ENCODE results near the gene ARHGEF1. TPM values are rescaled to one million over a fixed set of nuclear protein-coding genes. Genes with fewer than 3 reads are reported as not detected.

Gene ARHGEF1
- total RNA-seq, 2 donors from 2014 or later: 89.9 to 116 TPM

DNA sequence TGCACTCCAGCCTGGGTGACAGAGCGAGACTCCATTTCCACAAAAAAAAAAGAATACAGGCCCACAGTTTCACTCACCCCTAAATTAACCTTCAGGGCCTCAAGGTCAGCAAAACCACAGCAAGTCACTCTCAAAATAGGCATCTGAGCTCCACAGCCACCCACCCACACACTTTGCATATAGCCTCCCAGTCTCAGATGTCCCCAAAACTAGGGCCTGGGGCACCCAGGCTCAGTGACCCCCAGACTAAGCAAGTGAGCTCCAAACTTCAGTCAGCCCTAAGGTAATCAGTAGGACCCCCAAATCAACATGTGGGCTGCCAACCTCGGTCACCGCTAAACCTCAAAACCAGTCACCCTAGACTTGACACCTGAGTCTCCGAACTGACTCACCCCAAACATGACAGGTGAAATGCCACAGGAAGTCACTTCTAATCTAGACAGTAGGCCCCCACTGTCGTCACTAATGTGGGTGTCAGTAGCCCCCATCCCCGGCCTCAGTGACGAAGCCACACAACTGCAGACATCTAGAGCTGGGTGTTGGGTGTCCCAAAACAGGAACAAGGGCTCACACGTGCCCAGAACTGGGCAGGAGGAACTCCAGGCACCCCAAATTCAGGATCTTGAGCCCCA, 62.3 kb downstream of the ARHGEF1 start:
- H3K9me3 Mint-ChIP-seq: peaks cover 4% of the 10 kb centered on the region
- no peak overlapping the region for H3K4me3 ChIP-seq (ENCODE audit: low read length)
- no peak overlapping the region for H3K4me3 Mint-ChIP-seq
- H3K27ac ChIP-seq (ENCODE audit: low read depth, low read length): no peak overlapping the region
- no peak for DNase-seq
- no peaks in the 10 kb centered on the region for H3K36me3 Mint-ChIP-seq (ENCODE audit: low read depth)
- peaks cover 55% of the 10 kb centered on the region for H3K27me3 Mint-ChIP-seq (ENCODE audit: insufficient read depth)
- TF ChIP-seq, protein P1, sequence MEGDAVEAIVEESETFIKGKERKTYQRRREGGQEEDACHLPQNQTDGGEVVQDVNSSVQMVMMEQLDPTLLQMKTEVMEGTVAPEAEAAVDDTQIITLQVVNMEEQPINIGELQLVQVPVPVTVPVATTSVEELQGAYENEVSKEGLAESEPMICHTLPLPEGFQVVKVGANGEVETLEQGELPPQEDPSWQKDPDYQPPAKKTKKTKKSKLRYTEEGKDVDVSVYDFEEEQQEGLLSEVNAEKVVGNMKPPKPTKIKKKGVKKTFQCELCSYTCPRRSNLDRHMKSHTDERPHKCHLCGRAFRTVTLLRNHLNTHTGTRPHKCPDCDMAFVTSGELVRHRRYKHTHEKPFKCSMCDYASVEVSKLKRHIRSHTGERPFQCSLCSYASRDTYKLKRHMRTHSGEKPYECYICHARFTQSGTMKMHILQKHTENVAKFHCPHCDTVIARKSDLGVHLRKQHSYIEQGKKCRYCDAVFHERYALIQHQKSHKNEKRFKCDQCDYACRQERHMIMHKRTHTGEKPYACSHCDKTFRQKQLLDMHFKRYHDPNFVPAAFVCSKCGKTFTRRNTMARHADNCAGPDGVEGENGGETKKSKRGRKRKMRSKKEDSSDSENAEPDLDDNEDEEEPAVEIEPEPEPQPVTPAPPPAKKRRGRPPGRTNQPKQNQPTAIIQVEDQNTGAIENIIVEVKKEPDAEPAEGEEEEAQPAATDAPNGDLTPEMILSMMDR (conservative IDR thresholded peaks at IDR 0.05): no peak
- no peaks in the 10 kb centered on the region for H3K36me3 ChIP-seq (ENCODE audit: control insufficient read depth, insufficient read depth, low read length)
- no peaks in the 10 kb centered on the region for H3K4me1 Mint-ChIP-seq
- H3K9ac ChIP-seq (ENCODE audit: extremely low read depth, low read length, poor library complexity, severe bottlenecking): no peak overlapping the region
- H3K27ac Mint-ChIP-seq: no peak overlapping the region
- no peaks in the 10 kb centered on the region for H3K4me1 ChIP-seq (ENCODE audit: control insufficient read depth, insufficient read depth, low read length)
- H3K9me3 ChIP-seq (ENCODE audit: control insufficient read depth, low read length): no peaks in the 10 kb centered on the region
- 77 to 94% methylated on average over 5 to 8 of the region's 8 CpGs for WGBS, 2 experiments (ENCODE audit: insufficient coverage in 1 of 2, insufficient read length in 1 of 2)
- peaks cover 21% of the 10 kb centered on the region for H3K27me3 ChIP-seq (ENCODE audit: control insufficient read depth, insufficient read depth, low read length, poor library complexity, severe bottlenecking)

DNA sequence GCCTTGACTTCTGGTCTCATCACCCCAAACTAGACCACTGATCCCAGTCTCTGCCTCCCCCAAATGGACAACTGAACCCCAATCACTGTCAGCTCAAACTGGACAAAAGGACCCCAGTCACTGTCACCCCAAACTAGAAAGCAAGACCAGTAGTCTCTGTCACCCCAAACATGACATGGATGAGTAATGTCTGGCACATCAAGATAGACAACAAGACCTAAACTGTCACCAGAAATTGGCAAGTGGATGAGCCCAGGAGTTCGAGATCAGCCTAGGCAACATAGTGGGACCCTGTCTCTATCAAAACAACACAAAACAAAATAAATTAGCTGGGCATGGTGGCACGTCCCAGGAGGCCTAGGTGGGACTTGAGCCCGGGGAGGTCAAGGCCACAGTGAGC, 64.1 kb downstream of the ARHGEF1 start:
- WGBS, 2 experiments (ENCODE audit: insufficient coverage in 1 of 2, insufficient read length in 1 of 2): 90 to 93% methylated on average over 3 of the region's 3 CpGs

DNA sequence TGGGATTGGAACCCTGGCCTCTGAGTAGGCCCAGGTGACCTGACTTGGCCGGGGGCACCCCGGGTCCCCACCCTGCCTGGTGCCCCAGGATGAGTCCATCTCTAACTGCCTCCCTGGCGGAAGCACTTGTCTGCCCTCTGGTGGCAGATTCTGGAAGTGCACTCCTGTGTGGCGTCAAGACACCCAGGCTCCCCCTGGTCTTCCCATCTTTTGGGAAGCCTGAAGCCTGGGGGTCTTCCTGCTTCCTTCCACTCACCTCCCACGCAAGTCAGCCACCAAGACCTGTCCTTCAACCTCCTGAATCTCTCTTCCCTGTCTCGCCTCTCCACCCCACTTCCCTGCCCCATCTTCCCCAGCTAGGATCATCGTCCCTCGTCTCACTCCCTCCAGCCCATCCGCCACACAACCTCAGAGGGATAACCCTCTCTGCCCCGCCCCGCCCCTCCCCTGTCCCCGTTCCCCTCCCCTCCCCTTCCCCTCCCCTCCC, 68.7 kb downstream of the ARHGEF1 start:
- no peak overlapping the region for H3K27ac ChIP-seq (ENCODE audit: low read depth, low read length)
- no peak overlapping the region for H3K27ac Mint-ChIP-seq
- H3K4me3 Mint-ChIP-seq: no peak overlapping the region
- H3K4me1 ChIP-seq (ENCODE audit: control insufficient read depth, insufficient read depth, low read length): no peaks in the 10 kb centered on the region
- DNase-seq: peak; percentile 97
- no peaks in the 10 kb centered on the region for H3K36me3 ChIP-seq (ENCODE audit: control insufficient read depth, insufficient read depth, low read length)
- H3K4me3 ChIP-seq (ENCODE audit: low read length): no peak overlapping the region
- peaks cover 15% of the 10 kb centered on the region for H3K27me3 Mint-ChIP-seq (ENCODE audit: insufficient read depth)
- peaks cover 11% of the 10 kb centered on the region for H3K36me3 Mint-ChIP-seq (ENCODE audit: low read depth)
- 0 to 5% methylated on average over 4 to 6 of the region's 12 CpGs for WGBS, 2 experiments (ENCODE audit: insufficient coverage in 1 of 2, insufficient read length in 1 of 2)
- H3K27me3 ChIP-seq (ENCODE audit: control insufficient read depth, insufficient read depth, low read length, poor library complexity, severe bottlenecking): no peaks in the 10 kb centered on the region
- TF ChIP-seq, protein P1 (conservative IDR thresholded peaks at IDR 0.05): peak; percentile 99
- no peaks in the 10 kb centered on the region for H3K9me3 Mint-ChIP-seq
- H3K9me3 ChIP-seq (ENCODE audit: control insufficient read depth, low read length): no peaks in the 10 kb centered on the region
- H3K4me1 Mint-ChIP-seq: peaks cover 2% of the 10 kb centered on the region
- no peak overlapping the region for H3K9ac ChIP-seq (ENCODE audit: extremely low read depth, low read length, poor library complexity, severe bottlenecking)

More for the DNA sequence above, 64.1 kb downstream of the ARHGEF1 start:
- no peaks in the 10 kb centered on the region for H3K36me3 ChIP-seq (ENCODE audit: control insufficient read depth, insufficient read depth, low read length)
- H3K27me3 Mint-ChIP-seq (ENCODE audit: insufficient read depth): peaks cover 42% of the 10 kb centered on the region
- H3K9ac ChIP-seq (ENCODE audit: extremely low read depth, low read length, poor library complexity, severe bottlenecking): no peak overlapping the region
- H3K4me1 Mint-ChIP-seq: peaks cover 2% of the 10 kb centered on the region
- DNase-seq: no peak
- no peak overlapping the region for H3K27ac ChIP-seq (ENCODE audit: low read depth, low read length)
- no peak overlapping the region for H3K4me3 Mint-ChIP-seq
- H3K9me3 ChIP-seq (ENCODE audit: control insufficient read depth, low read length): no peaks in the 10 kb centered on the region
- TF ChIP-seq, protein P1 (conservative IDR thresholded peaks at IDR 0.05): no peak
- no peak overlapping the region for H3K4me3 ChIP-seq (ENCODE audit: low read length)
- no peak overlapping the region for H3K27ac Mint-ChIP-seq
- H3K27me3 ChIP-seq (ENCODE audit: control insufficient read depth, insufficient read depth, low read length, poor library complexity, severe bottlenecking): peaks cover 5% of the 10 kb centered on the region
- no peaks in the 10 kb centered on the region for H3K4me1 ChIP-seq (ENCODE audit: control insufficient read depth, insufficient read depth, low read length)
- H3K36me3 Mint-ChIP-seq (ENCODE audit: low read depth): no peaks in the 10 kb centered on the region
- peaks cover 4% of the 10 kb centered on the region for H3K9me3 Mint-ChIP-seq
